Endothelial cell of hepatic sinusoid (primary cell): ENCODE results near the gene IRF5.

Source experiments
- in situ Hi-C: cut with HindIII; loops from 2 replicates; pipeline ENCODE4 v1.10.0; 2017; ENCODE audit warnings: low sequenced_read_pairs

Gene IRF5

GRCh38 chr7:128937647-128938543 lies at the start of gene IRF5:
Gene IRF5, plus strand, starts transcription at chr7:128937927. Its CDS starts 4,155 bp downstream, at chr7:128942082.
- in situ Hi-C loops, result no loop called here

- in situ Hi-C loops, result no loop called here
These were observed 49.5 kb upstream of the IRF5 start for GRCh38 chr7:128888039-128888755.

- in situ Hi-C loops, result no loop called here
These were observed 49.0 kb upstream of the IRF5 start for GRCh38 chr7:128888756-128889095.

- in situ Hi-C loops, result no loop called here
These were observed 48.6 kb upstream of the IRF5 start for GRCh38 chr7:128889121-128889520.

- in situ Hi-C loops, result no loop called here
These were observed 47.2 kb upstream of the IRF5 start for GRCh38 chr7:128890306-128891109.

GRCh38 chr7:128891110-128891941 lies 46.4 kb upstream of the IRF5 start:
- in situ Hi-C loops, result no loop called here

GRCh38 chr7:128891942-128892269 lies 45.8 kb upstream of the IRF5 start:
- in situ Hi-C loops, result no loop called here

- in situ Hi-C loops, result no loop called here
These were observed 45.0 kb upstream of the IRF5 start for GRCh38 chr7:128892521-128893250.

- in situ Hi-C loops, result no loop called here
These were observed 44.3 kb upstream of the IRF5 start for GRCh38 chr7:128893251-128894100.

GRCh38 chr7:128894101-128894440 lies 43.7 kb upstream of the IRF5 start:
- in situ Hi-C loops, result no loop called here

GRCh38 chr7:128895320-128895719 lies 42.4 kb upstream of the IRF5 start:
- in situ Hi-C loops, result no loop called here

GRCh38 chr7:128899392-128899791 lies 38.3 kb upstream of the IRF5 start:
- in situ Hi-C loops, result no loop called here

- in situ Hi-C loops, result no loop called here
These were observed 37.5 kb upstream of the IRF5 start for GRCh38 chr7:128900237-128900636.

GRCh38 chr7:128902761-128903585 lies 34.8 kb upstream of the IRF5 start:
- in situ Hi-C loops, result no loop called here

GRCh38 chr7:128903621-128904361 lies 33.9 kb upstream of the IRF5 start:
- in situ Hi-C loops, result no loop called here

GRCh38 chr7:128904381-128905197 lies 33.1 kb upstream of the IRF5 start:
- in situ Hi-C loops, result no loop called here
